Liver (tissue), 9 donors: ENCODE data around the gene KATNIP. TPM values are rescaled to one million over a fixed set of nuclear protein-coding genes. Genes with fewer than 3 reads are reported as not detected.

Experiments
- DNase-seq: peaks from one replicate; pipeline ENCODE4 v3.0.0-alpha.2; 2017; ENCODE audit warnings: low spot score
- H3K27ac ChIP-seq, 2 donors: one replicate each; pipeline ENCODE4 v1.7.0; 2013; ENCODE audit warnings: inconsistent platforms in 2 of 2, low read length in 2 of 2, control low read depth in 1 of 2, low read depth in 1 of 2, mild to moderate bottlenecking in 1 of 2
- H3K27me3 ChIP-seq, 4 donors: one replicate each; pipeline versions ENCODE4 v1.6.1 to v1.7.0; 2013; ENCODE audit warnings: low read length in 3 of 4, inconsistent platforms in 1 of 4, mild to moderate bottlenecking in 1 of 4, moderate library complexity in 1 of 4; ENCODE audit not compliant: control insufficient read depth in 4 of 4, insufficient read depth in 4 of 4
- H3K36me3 ChIP-seq, 4 donors: one replicate each; pipeline versions ENCODE4 v1.6.1 to v1.7.0; 2013; ENCODE audit warnings: low read length in 3 of 4, mild to moderate bottlenecking in 3 of 4, low read depth in 1 of 4, moderate library complexity in 1 of 4; ENCODE audit not compliant: control insufficient read depth in 4 of 4, insufficient read depth in 3 of 4
- H3K4me1 ChIP-seq, 4 donors: one replicate each; pipeline versions ENCODE4 v1.6.1 to v1.7.0; 2013; ENCODE audit warnings: low read length in 3 of 4, mild to moderate bottlenecking in 3 of 4, moderate library complexity in 1 of 4; ENCODE audit not compliant: control insufficient read depth in 4 of 4, insufficient read depth in 4 of 4
- H3K4me3 ChIP-seq, 3 donors: one replicate each; pipeline versions ENCODE4 v1.6.1 to v1.7.0; 2013; ENCODE audit warnings: low read length in 3 of 3, control low read depth in 1 of 3, low read depth in 1 of 3, mild to moderate bottlenecking in 1 of 3
- H3K9ac ChIP-seq, 2 donors: one replicate each; pipeline ENCODE4 v1.7.0; 2013; ENCODE audit warnings: low read length in 2 of 2, mild to moderate bottlenecking in 2 of 2, moderate library complexity in 2 of 2, control low read depth in 1 of 2, low read depth in 1 of 2
- H3K9me3 ChIP-seq, 4 donors: one replicate each; pipeline versions ENCODE4 v1.6.1 to v1.7.0; 2013; ENCODE audit warnings: low read length in 3 of 4; ENCODE audit not compliant: control insufficient read depth in 4 of 4
- FOXA1 ChIP-seq: IDR thresholded peaks from 2 replicates; pipeline ENCODE4 v1.6.1; 2016; ENCODE audit warnings: antibody characterized with exemption
- GABPA ChIP-seq, 2 donors: IDR thresholded peaks in 1 of 2; conservative IDR thresholded peaks in 1 of 2; 2 replicates each; pipeline ENCODE4 v1.6.1; 2016; ENCODE audit warnings: antibody characterized with exemption in 2 of 2, mild to moderate bottlenecking in 1 of 2, moderate library complexity in 1 of 2
- HNF4A ChIP-seq, 2 donors: conservative IDR thresholded peaks; 2 replicates each; pipeline ENCODE4 v1.6.1; 2016; ENCODE audit warnings: antibody characterized with exemption in 2 of 2, mild to moderate bottlenecking in 2 of 2
- HNF4G ChIP-seq: IDR thresholded peaks from 2 replicates; pipeline ENCODE4 v1.6.1; 2016; ENCODE audit warnings: antibody characterized with exemption
- JUND ChIP-seq, 2 donors: IDR thresholded peaks; 2 replicates each; pipeline ENCODE4 v1.6.1; 2016; ENCODE audit warnings: antibody characterized with exemption in 2 of 2
- NR2F2 ChIP-seq: IDR thresholded peaks from 2 replicates; pipeline ENCODE4 v1.6.1; 2016; ENCODE audit warnings: antibody characterized with exemption
- RXRA ChIP-seq, 2 donors: IDR thresholded peaks; 2 replicates each; pipeline ENCODE4 v1.6.1; 2017 to 2018; ENCODE audit warnings: antibody characterized with exemption in 2 of 2, mild to moderate bottlenecking in 1 of 2
- SP1 ChIP-seq: IDR thresholded peaks from 2 replicates; pipeline ENCODE4 v1.6.1; 2018; ENCODE audit warnings: antibody characterized with exemption, mild to moderate bottlenecking
- TAF1 ChIP-seq: conservative IDR thresholded peaks from 2 replicates; pipeline ENCODE4 v1.6.1; 2016; ENCODE audit warnings: antibody characterized with exemption, mild to moderate bottlenecking
- YY1 ChIP-seq: IDR thresholded peaks from 2 replicates; pipeline ENCODE4 v1.6.1; 2016; ENCODE audit warnings: antibody characterized with exemption, mild to moderate bottlenecking
- WGBS: extraction: QIAGEN DNeasy Blood & Tissue Kit; methylation state at CpG from one replicate; pipeline ENCODE4 v1.1.7; 2013; 5-methylcytosine and 5-hydroxymethylcytosine counted together
- polyA plus RNA-seq, 2 donors: library from polyadenylated mRNA; stranded (reverse) in 1 of 2; unstranded in 1 of 2; fragments of 200-250 nt in 1 of 2; fragments of >200 nt in 1 of 2; fragmentation: Nextera tagmentation in 1 of 2; extraction: Ambion mirVana in 1 of 2; gene quantifications; one replicate each; pipeline versions ENCODE4 v1.2.1 to v1.2.3, GENCODE V29; 2013 to 2015
- total RNA-seq, 2 donors: library from RNA; depleted of rRNA; stranded (reverse); fragments of >200 nt; gene quantifications; one replicate each; pipeline ENCODE4 v1.2.3, GENCODE V29; 2014
- TF ChIP-seq, protein P1 (sequence below): IDR thresholded peaks from 2 replicates; pipeline ENCODE4 v1.6.1; 2016; ENCODE audit warnings: antibody characterized with exemption
- TF ChIP-seq, protein P2 (sequence below): IDR thresholded peaks from 2 replicates; pipeline ENCODE4 v1.6.1; 2016; ENCODE audit warnings: antibody characterized with exemption
- TF ChIP-seq, protein P3 (sequence below): IDR thresholded peaks from 2 replicates; pipeline ENCODE4 v1.6.1; 2016; ENCODE audit warnings: antibody characterized with exemption, mild to moderate bottlenecking
- donor health status: healthy.
- donor health status: healthy.
- donor health status: healthy.
- donor health status: healthy.
- donor health status: healthy.

Gene KATNIP
- total and polyA plus RNA-seq, 4 donors = 2.0 to 6.5 (median 4.5) TPM

DNA sequence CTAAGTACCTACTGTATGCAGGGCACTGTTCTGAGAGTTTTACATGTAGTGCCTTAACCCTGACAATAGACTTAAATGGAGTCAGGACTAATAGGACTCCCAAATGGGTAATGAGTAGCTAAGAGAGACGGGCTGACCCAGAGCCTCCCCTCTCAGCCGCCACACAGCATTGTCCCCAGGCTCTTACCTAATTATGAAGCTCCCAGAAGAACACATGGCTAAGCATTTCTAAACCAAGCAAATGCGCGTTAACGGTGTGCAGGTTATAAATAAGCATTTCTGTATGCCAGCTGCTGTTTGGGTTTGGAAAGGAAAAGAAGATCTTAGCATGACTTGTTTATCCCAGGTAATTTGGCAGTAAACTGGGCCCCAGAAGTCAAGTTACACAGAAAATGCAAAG is 14.3 kb downstream of the KATNIP start:
- Histone ChIP-seq H3K9me3 (no peaks in the 10 kb centered on the region), H3K4me3 (no peak overlapping the region), H3K27me3 (no peaks in the 10 kb centered on the region), H3K9ac (no peak overlapping the region), H3K36me3 (no peaks in the 10 kb centered on the region), H3K4me1 (no peaks in the 10 kb centered on the region), H3K27ac (no peak overlapping the region)
- 97% methylated on average over 5 of the region's 5 CpGs for WGBS
- no peak for DNase-seq
- no peak for TF ChIP-seq TAF1
- TF ChIP-seq GABPA (IDR thresholded peaks at IDR 0.05 in 1 of 2, conservative IDR thresholded peaks at IDR 0.05 in 1 of 2) = no peak
- TF ChIP-seq YY1 = no peak
- TF ChIP-seq JUND (IDR thresholded peaks at IDR 0.05) = no peak
- TF ChIP-seq, protein P1, sequence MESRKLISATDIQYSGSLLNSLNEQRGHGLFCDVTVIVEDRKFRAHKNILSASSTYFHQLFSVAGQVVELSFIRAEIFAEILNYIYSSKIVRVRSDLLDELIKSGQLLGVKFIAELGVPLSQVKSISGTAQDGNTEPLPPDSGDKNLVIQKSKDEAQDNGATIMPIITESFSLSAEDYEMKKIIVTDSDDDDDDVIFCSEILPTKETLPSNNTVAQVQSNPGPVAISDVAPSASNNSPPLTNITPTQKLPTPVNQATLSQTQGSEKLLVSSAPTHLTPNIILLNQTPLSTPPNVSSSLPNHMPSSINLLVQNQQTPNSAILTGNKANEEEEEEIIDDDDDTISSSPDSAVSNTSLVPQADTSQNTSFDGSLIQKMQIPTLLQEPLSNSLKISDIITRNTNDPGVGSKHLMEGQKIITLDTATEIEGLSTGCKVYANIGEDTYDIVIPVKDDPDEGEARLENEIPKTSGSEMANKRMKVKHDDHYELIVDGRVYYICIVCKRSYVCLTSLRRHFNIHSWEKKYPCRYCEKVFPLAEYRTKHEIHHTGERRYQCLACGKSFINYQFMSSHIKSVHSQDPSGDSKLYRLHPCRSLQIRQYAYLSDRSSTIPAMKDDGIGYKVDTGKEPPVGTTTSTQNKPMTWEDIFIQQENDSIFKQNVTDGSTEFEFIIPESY = no peak
- no peak for TF ChIP-seq RXRA (IDR thresholded peaks at IDR 0.05)
- TF ChIP-seq, protein P2, sequence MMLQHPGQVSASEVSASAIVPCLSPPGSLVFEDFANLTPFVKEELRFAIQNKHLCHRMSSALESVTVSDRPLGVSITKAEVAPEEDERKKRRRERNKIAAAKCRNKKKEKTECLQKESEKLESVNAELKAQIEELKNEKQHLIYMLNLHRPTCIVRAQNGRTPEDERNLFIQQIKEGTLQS = no peak

DNA sequence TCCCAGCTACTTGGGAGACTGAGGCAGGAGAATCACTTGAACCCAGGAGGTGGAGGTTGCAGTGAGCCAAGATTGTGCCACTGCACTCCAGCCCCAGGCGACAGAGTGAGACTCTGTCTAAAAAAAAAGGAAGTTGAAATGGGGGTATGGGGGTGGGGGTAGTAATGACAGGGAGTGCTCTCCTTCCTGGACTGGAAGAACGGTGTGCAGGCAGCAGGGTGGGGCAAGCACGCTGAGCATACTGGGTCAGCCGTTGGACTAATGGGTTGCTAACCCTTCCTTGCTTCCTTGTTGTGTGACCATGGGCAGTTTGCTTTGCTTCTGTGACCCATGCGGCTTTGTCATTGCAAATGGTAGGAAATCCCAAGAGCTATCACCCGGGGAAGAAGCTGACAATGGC is 16.5 kb downstream of the KATNIP start:
- Histone ChIP-seq H3K36me3 (no peaks in the 10 kb centered on the region), H3K9ac (no peak overlapping the region), H3K27me3 (no peaks in the 10 kb centered on the region), H3K4me3 (no peak overlapping the region), H3K27ac (no peak overlapping the region), H3K9me3 (no peaks in the 10 kb centered on the region), H3K4me1 (no peaks in the 10 kb centered on the region)
- TF ChIP-seq YY1 (no peak), JUND (IDR thresholded peaks at IDR 0.05) (no peak), RXRA (IDR thresholded peaks at IDR 0.05) (no peak), FOXA1 (no peak)
- TF ChIP-seq, protein P3, sequence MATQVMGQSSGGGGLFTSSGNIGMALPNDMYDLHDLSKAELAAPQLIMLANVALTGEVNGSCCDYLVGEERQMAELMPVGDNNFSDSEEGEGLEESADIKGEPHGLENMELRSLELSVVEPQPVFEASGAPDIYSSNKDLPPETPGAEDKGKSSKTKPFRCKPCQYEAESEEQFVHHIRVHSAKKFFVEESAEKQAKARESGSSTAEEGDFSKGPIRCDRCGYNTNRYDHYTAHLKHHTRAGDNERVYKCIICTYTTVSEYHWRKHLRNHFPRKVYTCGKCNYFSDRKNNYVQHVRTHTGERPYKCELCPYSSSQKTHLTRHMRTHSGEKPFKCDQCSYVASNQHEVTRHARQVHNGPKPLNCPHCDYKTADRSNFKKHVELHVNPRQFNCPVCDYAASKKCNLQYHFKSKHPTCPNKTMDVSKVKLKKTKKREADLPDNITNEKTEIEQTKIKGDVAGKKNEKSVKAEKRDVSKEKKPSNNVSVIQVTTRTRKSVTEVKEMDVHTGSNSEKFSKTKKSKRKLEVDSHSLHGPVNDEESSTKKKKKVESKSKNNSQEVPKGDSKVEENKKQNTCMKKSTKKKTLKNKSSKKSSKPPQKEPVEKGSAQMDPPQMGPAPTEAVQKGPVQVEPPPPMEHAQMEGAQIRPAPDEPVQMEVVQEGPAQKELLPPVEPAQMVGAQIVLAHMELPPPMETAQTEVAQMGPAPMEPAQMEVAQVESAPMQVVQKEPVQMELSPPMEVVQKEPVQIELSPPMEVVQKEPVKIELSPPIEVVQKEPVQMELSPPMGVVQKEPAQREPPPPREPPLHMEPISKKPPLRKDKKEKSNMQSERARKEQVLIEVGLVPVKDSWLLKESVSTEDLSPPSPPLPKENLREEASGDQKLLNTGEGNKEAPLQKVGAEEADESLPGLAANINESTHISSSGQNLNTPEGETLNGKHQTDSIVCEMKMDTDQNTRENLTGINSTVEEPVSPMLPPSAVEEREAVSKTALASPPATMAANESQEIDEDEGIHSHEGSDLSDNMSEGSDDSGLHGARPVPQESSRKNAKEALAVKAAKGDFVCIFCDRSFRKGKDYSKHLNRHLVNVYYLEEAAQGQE = no peak
- TF ChIP-seq, protein P2 = no peak
- DNase-seq = no peak
- WGBS = 82% methylated on average over 6 of the region's 6 CpGs

DNA sequence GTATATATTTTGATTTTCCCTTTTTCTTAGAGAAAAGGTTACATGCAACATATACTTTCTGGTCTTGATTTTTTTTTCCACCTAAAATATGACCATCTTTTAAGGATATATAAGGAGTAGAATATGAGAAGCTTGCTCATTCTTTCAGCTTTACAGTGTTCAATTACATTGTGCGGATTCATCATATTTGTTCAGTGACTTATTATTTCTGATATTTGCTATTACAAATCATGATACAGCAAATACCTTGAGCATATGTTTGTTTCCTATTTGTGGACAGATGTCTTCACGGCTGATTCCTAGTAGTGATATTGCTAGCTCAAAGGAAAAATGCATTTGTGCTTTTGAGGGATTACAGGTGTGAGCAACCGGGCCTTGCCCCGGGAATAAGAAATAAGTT is 18.1 kb downstream of the KATNIP start:
- no peaks in the 10 kb centered on the region for H3K27me3 ChIP-seq
- H3K27ac ChIP-seq = no peak overlapping the region

More for the DNA sequence above, 18.1 kb downstream of the KATNIP start:
- 97% methylated on average over 4 of the region's 4 CpGs for WGBS
- Histone ChIP-seq H3K4me3 (no peak overlapping the region), H3K9me3 (no peaks in the 10 kb centered on the region), H3K36me3 (no peaks in the 10 kb centered on the region), H3K9ac (no peak overlapping the region), H3K4me1 (no peaks in the 10 kb centered on the region)
- no peak for DNase-seq
- TF ChIP-seq HNF4A (conservative IDR thresholded peaks at IDR 0.05) = no peak
- TF ChIP-seq, protein P2 = no peak
- TF ChIP-seq SP1 = no peak
- no peak for TF ChIP-seq YY1
- no peak for TF ChIP-seq GABPA (IDR thresholded peaks at IDR 0.05 in 1 of 2, conservative IDR thresholded peaks at IDR 0.05 in 1 of 2)
- no peak for TF ChIP-seq RXRA (IDR thresholded peaks at IDR 0.05)
- TF ChIP-seq, protein P3 = no peak
- no peak for TF ChIP-seq HNF4G
- TF ChIP-seq, protein P1 = no peak
- no peak for TF ChIP-seq JUND (IDR thresholded peaks at IDR 0.05)
- no peak for TF ChIP-seq NR2F2
